ENCODE data around the gene KAZN. TPM values are rescaled to one million over a fixed set of nuclear protein-coding genes. Genes with fewer than 3 reads are reported as not detected.

KAZN gene
- polyA plus RNA-seq, 1 donor (not counting 4 experiments of a cell fraction or from before 2014, with no cell fraction given): 5.9 TPM

DNA sequence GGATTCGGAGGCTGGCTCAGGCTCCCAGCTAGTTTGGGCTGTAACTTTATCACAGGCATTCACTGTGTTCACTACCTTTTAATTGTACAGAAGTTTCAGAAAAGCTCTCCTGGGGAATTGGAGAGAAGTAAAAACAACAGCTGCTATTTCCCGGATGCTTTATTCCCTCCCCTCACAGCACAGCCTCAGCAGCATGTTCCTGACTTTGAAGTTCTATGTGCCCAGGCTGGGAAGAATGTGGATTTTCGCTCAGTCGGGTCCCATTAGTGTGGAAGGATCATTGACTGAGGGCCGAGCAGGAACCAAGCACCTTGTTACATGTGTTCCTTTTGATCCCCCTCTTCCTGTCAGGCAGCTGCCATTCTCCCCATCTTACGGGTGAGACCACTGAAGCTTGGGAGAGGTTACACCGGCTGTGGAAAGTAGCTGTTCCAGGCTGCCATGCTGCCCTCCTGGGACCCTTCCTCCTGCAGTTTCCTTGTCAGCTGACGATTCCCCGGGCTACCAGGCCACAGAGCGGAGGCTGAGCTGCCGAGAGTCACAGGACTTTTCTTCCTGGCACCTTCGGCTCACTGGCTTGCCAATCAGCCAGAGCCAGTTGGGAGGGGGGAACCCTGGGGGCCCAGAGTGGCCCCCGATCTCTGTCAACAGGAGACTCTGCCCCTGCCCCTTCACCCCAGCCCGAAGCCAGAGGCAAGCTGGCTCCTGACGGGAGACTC lies 331.9 kb downstream of the KAZN start:
- no peak overlapping the region for H2AFZ ChIP-seq (ENCODE audit: control insufficient read depth, low read length)
- H3K4me2 ChIP-seq (ENCODE audit: control insufficient read depth, extremely low read depth, insufficient read depth, low read depth, low read length): no peak overlapping the region
- no peak overlapping the region for H3K4me3 ChIP-seq (ENCODE audit: control insufficient read depth in 2 of 3, extremely low read depth in 1 of 3, insufficient read depth in 2 of 3, low read depth in 1 of 3, low read length in 3 of 3)
- no peak overlapping the region for H3K9ac ChIP-seq (ENCODE audit: control insufficient read depth, extremely low read depth, insufficient read depth, low read length)
- no peaks in the 10 kb centered on the region for H3K9me3 ChIP-seq (ENCODE audit: control insufficient read depth, low read depth, low read length)
- H3K4me1 ChIP-seq (ENCODE audit: control insufficient read depth, extremely low read depth, insufficient read depth, low read length): peaks cover 13% of the 10 kb centered on the region
- H3K27ac ChIP-seq (ENCODE audit: control insufficient read depth, insufficient read depth, low read length): no peak overlapping the region
- no peak for DNase-seq (ENCODE audit: low read depth, low spot score)
- peaks cover 3% of the 10 kb centered on the region for H3K9me1 ChIP-seq (ENCODE audit: control insufficient read depth, extremely low read depth, insufficient read depth, low read length)
- dilution Hi-C loops (cut with MboI; ENCODE audit: extremely low pct_ligation_motif_present, low sequenced_read_pairs): no loop called here
- peaks cover 79% of the 10 kb centered on the region for H3K79me2 ChIP-seq (ENCODE audit: control insufficient read depth, insufficient read depth, low read length)
- peaks cover 3 to 4% of the 10 kb centered on the region in 2 experiments for H3K36me3 ChIP-seq (ENCODE audit: control insufficient read depth in 2 of 2, extremely low read depth in 1 of 2, insufficient read depth in 2 of 2, low read length in 2 of 2)
- peaks cover 9% of the 10 kb centered on the region for H4K20me1 ChIP-seq (ENCODE audit: control insufficient read depth, extremely low read depth, insufficient read depth, low read length)
- FAIRE-seq: no peak
- H3K27me3 ChIP-seq (ENCODE audit: control insufficient read depth, extremely low read depth, insufficient read depth, low read length): no peaks in the 10 kb centered on the region
- no peak for TF ChIP-seq EZH2 (IDR thresholded peaks at IDR 0.05; ENCODE audit: low read length)
- TF ChIP-seq, protein P1, sequence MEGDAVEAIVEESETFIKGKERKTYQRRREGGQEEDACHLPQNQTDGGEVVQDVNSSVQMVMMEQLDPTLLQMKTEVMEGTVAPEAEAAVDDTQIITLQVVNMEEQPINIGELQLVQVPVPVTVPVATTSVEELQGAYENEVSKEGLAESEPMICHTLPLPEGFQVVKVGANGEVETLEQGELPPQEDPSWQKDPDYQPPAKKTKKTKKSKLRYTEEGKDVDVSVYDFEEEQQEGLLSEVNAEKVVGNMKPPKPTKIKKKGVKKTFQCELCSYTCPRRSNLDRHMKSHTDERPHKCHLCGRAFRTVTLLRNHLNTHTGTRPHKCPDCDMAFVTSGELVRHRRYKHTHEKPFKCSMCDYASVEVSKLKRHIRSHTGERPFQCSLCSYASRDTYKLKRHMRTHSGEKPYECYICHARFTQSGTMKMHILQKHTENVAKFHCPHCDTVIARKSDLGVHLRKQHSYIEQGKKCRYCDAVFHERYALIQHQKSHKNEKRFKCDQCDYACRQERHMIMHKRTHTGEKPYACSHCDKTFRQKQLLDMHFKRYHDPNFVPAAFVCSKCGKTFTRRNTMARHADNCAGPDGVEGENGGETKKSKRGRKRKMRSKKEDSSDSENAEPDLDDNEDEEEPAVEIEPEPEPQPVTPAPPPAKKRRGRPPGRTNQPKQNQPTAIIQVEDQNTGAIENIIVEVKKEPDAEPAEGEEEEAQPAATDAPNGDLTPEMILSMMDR (optimal IDR thresholded peaks at IDR 0.05 in 1 of 3, IDR thresholded peaks at IDR 0.05 in 1 of 3, conservative IDR thresholded peaks at IDR 0.05 in 1 of 3; ENCODE audit: extremely low read depth in 1 of 3, insufficient read depth in 2 of 3, low read length in 3 of 3): no peak

DNA sequence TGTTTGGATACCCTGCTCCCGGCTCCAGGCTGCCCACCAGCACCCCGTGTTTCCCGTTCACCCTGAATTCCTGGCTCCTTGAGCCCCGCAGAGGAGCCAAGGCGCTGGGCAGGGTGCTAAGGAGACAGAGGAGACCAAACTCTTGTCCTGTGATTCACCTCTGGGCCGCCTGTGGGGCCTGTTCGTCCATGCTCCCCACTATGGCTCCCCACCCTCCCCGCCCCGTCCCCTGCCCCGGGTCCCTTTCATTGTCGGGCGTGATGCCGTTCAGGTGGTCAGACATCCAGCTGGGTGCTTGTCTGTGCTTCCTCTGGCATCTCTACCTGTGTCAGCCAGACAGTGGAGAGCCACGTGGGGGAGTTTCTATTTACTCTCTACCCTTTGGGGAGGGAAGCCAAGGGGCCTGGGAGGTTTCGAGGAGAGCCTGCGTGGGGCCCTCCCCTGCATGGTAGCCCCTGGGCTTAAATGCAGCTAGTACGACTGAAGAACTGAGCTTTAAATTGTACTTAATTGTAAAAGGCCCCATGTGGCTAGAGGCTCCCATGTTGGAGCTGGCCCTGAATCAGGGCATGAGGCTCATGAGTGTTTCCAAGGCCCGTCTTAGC lies 333.7 kb downstream of the KAZN start:
- Histone ChIP-seq H3K79me2 (ENCODE audit: control insufficient read depth, insufficient read depth, low read length) (peaks cover 74% of the 10 kb centered on the region), H3K36me3 (ENCODE audit: control insufficient read depth in 2 of 2, extremely low read depth in 1 of 2, insufficient read depth in 2 of 2, low read length in 2 of 2) (peaks cover 3 to 4% of the 10 kb centered on the region in 2 experiments), H3K27me3 (ENCODE audit: control insufficient read depth, extremely low read depth, insufficient read depth, low read length) (no peaks in the 10 kb centered on the region), H3K9me3 (ENCODE audit: control insufficient read depth, low read depth, low read length) (no peaks in the 10 kb centered on the region), H3K27ac (ENCODE audit: control insufficient read depth, insufficient read depth, low read length) (no peak overlapping the region), H2AFZ (ENCODE audit: control insufficient read depth, low read length) (no peak overlapping the region), H3K9ac (ENCODE audit: control insufficient read depth, extremely low read depth, insufficient read depth, low read length) (no peak overlapping the region), H3K9me1 (ENCODE audit: control insufficient read depth, extremely low read depth, insufficient read depth, low read length) (no peaks in the 10 kb centered on the region), H3K4me1 (ENCODE audit: control insufficient read depth, extremely low read depth, insufficient read depth, low read length) (no peaks in the 10 kb centered on the region), H3K4me2 (ENCODE audit: control insufficient read depth, extremely low read depth, insufficient read depth, low read depth, low read length) (no peak overlapping the region), H4K20me1 (ENCODE audit: control insufficient read depth, extremely low read depth, insufficient read depth, low read length) (no peaks in the 10 kb centered on the region), H3K4me3 (ENCODE audit: control insufficient read depth in 2 of 3, extremely low read depth in 1 of 3, insufficient read depth in 2 of 3, low read depth in 1 of 3, low read length in 3 of 3) (no peak overlapping the region)
- TF ChIP-seq, protein P1 (optimal IDR thresholded peaks at IDR 0.05 in 1 of 3, IDR thresholded peaks at IDR 0.05 in 1 of 3, conservative IDR thresholded peaks at IDR 0.05 in 1 of 3; ENCODE audit: extremely low read depth in 1 of 3, insufficient read depth in 2 of 3, low read length in 3 of 3): no peak
- TF ChIP-seq EZH2 (IDR thresholded peaks at IDR 0.05; ENCODE audit: low read length): no peak
- dilution Hi-C loops (cut with MboI; ENCODE audit: extremely low pct_ligation_motif_present, low sequenced_read_pairs): no loop called here
- DNase-seq (ENCODE audit: low read depth, low spot score) (no peak), FAIRE-seq (no peak)
